Activated naive CD4-positive, alpha-beta T cell treated with anti-CD3 and anti-CD28 coated beads, Interleukin-2, amount 50 U/mL, for 24 hours (primary cell): ENCODE data around the gene SMTNL1.
"Not testable (repeated sequence)": the region's sequence is repeated elsewhere in the genome, so short reads cannot be mapped to it uniquely, and the experiment has no call there.

Experiments used
- H3K27ac Mint-ChIP-seq: one replicate; pipeline ENCODE4 v1.8.0; 2021; ENCODE audit warnings: mild to moderate bottlenecking, mixed read lengths
- H3K27me3 Mint-ChIP-seq: one replicate; pipeline ENCODE4 v1.8.0; 2021; ENCODE audit warnings: mixed read lengths
- H3K36me3 Mint-ChIP-seq: one replicate; pipeline ENCODE4 v1.8.0; 2021; ENCODE audit warnings: mixed read lengths
- H3K4me1 Mint-ChIP-seq: one replicate; pipeline ENCODE4 v1.8.0; 2021; ENCODE audit warnings: mixed read lengths
- H3K4me3 Mint-ChIP-seq: one replicate; pipeline ENCODE4 v1.8.0; 2021; ENCODE audit warnings: mild to moderate bottlenecking, mixed read lengths
- H3K9me3 Mint-ChIP-seq: one replicate; pipeline ENCODE4 v1.8.0; 2021; ENCODE audit warnings: mixed read lengths

The SMTNL1 gene

DNA sequence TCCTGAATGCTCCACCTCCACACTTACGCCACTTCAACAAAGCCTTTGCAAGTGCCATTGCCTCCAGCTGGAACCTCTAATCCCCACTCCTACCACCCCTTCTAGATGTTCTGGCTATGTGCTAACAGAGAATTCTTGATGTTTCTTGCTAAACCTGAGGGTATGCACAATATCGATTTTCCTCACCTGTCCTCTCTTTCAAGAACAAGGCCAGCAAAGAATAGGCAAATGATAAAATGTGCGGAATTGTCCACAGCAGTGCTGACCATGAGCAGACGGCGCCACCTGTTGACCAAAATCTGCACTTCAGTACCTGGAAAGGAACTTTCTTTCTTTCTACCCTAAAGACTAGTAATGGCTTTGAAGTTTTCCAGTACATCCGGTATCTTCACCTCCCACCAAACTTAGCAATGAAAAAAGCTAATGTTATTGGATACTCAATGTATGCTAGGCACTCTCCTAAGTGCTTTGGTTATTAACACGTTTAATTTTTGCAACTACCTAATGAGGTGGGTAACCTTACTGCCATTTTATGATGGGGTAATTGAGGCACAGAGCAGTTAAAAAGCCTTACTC, 10.3 kb upstream of the SMTNL1 start:
- Mint-ChIP-seq H3K4me1 (peaks cover 31% of the 10 kb centered on the region), H3K4me3 (no peak overlapping the region), H3K27ac (peak overlapping the region; percentile 93), H3K36me3 (no peaks in the 10 kb centered on the region), H3K27me3 (no peaks in the 10 kb centered on the region), H3K9me3 (no peaks in the 10 kb centered on the region)

DNA sequence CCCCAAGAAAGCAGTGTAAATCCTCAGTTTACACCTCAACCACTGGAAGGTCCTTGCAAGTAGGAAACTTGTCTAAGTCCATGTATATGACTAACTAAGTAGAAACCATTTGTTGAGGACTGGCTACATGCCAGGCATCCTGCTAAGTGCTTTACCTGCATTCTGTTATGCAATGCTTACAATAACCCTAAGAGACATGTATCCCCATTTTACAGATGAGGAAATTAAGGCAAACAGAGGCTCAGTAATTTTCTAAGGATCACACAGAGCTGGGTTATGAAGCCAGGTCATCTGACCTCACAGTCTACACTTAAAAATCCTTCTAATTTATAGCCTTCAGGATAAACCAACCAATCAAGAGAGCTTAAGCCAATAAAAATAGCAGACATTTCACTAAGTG, 8.4 kb upstream of the SMTNL1 start:
- Mint-ChIP-seq H3K27ac (peak overlapping the region; percentile 46), H3K36me3 (no peaks in the 10 kb centered on the region)

DNA sequence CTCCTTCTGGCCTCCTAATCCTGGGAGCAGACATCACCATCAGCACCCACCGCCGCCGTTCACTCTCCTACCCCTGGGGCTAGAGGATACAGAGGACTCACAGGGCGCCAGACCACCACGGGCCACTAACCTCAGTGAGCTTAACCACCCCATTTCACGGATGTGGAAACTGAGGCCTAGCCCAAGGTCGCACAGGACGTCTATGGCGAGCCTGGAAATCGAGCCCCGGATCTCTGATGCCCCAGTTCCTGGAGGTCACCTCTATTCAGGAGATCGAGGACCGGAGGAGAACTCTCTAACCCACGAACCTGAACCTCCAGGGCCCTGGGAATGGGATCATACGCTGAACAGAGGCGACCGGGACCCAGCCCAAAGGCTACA, 7.2 kb upstream of the SMTNL1 start:
- H3K27ac Mint-ChIP-seq: peak overlapping the region; percentile 90
- H3K9me3 Mint-ChIP-seq: no peaks in the 10 kb centered on the region
- peaks cover 31% of the 10 kb centered on the region for H3K4me1 Mint-ChIP-seq
- peak overlapping the region; percentile 94 for H3K4me3 Mint-ChIP-seq
- H3K27me3 Mint-ChIP-seq: no peaks in the 10 kb centered on the region
- no peaks in the 10 kb centered on the region for H3K36me3 Mint-ChIP-seq

More for the DNA sequence above, 8.4 kb upstream of the SMTNL1 start:
- Mint-ChIP-seq H3K9me3 (no peaks in the 10 kb centered on the region), H3K4me3 (peak overlapping the region; percentile 44), H3K27me3 (no peaks in the 10 kb centered on the region), H3K4me1 (peaks cover 31% of the 10 kb centered on the region)

DNA sequence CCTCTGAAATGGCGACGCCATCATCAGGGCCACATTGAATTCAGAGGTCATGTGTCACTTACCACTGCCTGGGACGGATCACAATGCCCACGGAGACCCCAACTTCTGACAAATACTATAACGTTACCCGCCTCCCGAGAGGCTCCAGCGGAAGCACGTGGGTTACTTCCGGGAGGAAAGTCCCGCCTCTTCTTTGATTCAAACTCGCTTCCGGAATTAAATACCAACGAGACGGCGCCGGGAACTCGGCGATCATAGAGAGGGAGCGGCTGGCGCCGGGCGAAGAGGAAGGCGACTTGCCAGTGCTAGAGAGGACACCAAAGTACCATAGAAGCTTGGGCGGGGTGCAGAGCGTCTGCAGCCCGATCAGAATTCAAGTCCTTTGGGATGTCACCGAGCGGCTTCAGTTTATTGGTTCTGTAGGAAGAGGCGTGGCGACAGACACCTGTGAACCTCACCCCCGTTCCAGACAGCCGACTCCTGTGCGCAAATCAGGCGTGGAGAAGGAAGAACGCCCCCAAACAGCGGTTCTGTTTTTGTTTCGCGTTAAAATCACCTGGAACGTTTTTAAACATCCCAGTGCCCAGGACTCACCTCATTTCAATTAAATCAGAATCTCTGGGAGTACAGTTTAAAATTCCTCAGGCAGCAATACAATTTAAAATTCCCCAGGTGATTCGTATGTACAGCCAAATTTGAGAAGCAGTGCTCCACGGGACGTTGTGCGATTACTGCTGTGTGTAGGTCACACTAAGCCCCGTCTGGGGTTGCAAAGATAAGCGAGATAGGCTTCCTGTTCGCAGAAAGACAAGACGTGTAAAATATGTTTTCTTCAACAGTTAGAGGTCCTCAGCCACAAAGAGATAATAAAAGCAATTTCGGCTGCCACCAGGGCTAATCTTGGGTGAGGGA, 6.5 kb upstream of the SMTNL1 start, which contains the start of gene TIMM10:
Gene TIMM10 (minus strand): TSS at position 159 of the 912 bp plus-strand sequence. CDS start 565 bp downstream, outside the sequence.
- H3K27me3 Mint-ChIP-seq: no peaks in the 10 kb centered on the region
- H3K4me3 Mint-ChIP-seq: peak within 1 kb of the TSS; percentile 94
- H3K27ac Mint-ChIP-seq: peak within 1 kb of the TSS; percentile 90
- H3K4me1 Mint-ChIP-seq: peaks cover 31% of the 10 kb centered on the region
- no peaks in the 10 kb centered on the region for H3K9me3 Mint-ChIP-seq
- H3K36me3 Mint-ChIP-seq: no peaks in the 10 kb centered on the region

DNA sequence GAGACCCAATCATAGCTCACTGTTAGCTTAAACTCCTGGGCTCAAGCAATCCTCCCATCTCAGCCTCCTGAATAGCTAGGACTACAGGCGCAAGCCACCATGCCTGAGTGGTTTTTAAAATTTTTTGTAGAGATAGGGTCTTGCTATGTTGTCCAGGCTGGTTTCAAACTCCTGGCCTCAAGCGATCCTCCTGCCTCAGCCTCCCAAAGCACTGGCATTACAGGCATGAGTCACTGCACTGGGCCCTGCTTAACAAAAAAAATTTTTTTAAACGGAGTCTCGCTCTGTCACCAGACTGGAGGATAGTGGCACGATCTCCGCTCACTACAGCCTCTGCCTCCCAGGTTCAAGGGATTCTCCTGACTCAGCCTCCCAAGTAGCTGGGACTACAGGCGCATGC, 2.9 kb upstream of the SMTNL1 start:
- not testable (repeated sequence) for H3K4me3 Mint-ChIP-seq, H3K27me3 Mint-ChIP-seq, H3K9me3 Mint-ChIP-seq, H3K36me3 Mint-ChIP-seq, H3K27ac Mint-ChIP-seq
- H3K4me1 Mint-ChIP-seq: peaks cover 11% of the 10 kb centered on the region

DNA sequence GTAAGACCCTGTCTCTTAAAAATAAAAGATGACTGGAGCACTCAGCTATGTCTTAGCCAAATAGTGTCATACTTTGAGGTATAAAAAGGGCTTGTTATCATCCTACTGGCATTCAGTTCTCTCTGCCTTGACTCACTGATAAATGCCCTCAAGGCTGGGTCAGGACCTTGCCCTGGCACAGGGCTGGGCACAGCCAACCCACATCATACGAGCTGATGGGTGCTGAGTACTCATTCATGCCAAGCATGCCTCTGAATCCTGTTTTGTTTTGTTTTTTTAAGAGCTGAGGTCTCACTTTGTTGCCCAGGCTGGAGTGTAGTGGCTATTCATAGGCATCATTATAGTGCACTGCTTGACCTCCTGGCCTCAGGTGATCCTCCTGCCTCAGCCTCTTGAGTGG, 1.9 kb downstream of the SMTNL1 start:
- no peak overlapping the region for H3K4me3 Mint-ChIP-seq
- H3K27me3 Mint-ChIP-seq: no peaks in the 10 kb centered on the region
- no peaks in the 10 kb centered on the region for H3K4me1 Mint-ChIP-seq
- H3K27ac Mint-ChIP-seq: no peak overlapping the region
- H3K36me3 Mint-ChIP-seq: no peaks in the 10 kb centered on the region
- no peaks in the 10 kb centered on the region for H3K9me3 Mint-ChIP-seq

DNA sequence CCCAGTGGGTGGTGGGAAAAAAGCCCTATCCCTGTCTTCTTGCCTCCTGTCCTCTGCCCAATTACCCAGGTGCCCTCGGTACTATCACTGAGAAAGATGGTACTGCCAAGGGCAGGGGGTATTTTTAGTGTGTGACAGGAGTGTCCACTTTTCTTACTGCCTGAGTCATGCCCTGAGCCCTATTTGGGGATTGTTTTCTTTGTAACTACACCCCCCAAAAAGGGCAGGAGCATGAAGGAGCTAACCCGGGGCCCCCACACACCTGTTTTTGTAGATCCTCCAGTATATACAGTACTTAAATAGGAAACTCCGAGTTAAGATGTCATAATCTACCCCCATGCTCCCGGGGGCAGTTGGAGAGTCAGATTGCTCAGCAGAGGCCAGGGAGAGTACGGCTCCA, 3.8 kb downstream of the SMTNL1 start:
- H3K36me3 Mint-ChIP-seq: no peaks in the 10 kb centered on the region
- H3K27ac Mint-ChIP-seq: no peak overlapping the region
- H3K4me1 Mint-ChIP-seq: no peaks in the 10 kb centered on the region
- H3K4me3 Mint-ChIP-seq: no peak overlapping the region
- no peaks in the 10 kb centered on the region for H3K27me3 Mint-ChIP-seq
- H3K9me3 Mint-ChIP-seq: no peaks in the 10 kb centered on the region

DNA sequence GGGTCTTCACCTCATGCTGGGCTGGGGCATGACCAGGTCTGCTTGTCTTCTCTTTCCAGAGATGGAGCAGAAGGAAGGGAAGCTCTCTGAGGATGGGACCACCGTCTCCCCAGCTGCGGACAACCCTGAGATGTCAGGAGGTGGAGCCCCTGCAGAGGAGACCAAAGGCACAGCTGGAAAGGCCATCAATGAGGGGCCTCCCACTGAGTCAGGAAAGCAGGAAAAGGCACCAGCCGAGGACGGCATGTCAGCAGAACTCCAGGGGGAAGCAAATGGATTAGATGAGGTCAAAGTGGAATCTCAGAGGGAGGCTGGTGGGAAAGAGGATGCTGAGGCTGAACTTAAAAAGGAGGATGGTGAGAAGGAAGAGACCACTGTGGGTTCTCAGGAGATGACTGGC, 5.2 kb downstream of the SMTNL1 start:
- H3K4me1 Mint-ChIP-seq: peaks cover 6% of the 10 kb centered on the region
- H3K27ac Mint-ChIP-seq: no peak overlapping the region
- H3K27me3 Mint-ChIP-seq: no peaks in the 10 kb centered on the region
- H3K9me3 Mint-ChIP-seq: no peaks in the 10 kb centered on the region
- H3K36me3 Mint-ChIP-seq: no peaks in the 10 kb centered on the region
- no peak overlapping the region for H3K4me3 Mint-ChIP-seq

DNA sequence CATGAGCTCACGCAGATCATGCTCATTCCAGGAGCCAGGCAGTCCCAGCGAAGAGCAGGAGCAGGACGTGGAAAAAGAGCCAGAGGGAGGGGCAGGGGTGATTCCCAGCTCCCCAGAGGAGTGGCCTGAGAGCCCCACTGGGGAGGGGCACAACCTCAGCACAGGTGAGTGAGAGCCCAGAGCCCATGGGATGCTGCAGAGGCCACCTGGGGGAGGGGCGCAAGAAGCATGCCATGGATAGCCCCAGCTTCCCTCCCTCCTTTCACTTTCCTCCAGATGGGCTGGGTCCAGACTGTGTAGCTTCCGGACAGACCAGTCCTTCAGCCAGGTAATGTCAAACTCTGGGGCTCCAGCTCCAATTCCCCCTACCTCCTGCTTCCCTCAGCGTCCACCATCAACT, 6.2 kb downstream of the SMTNL1 start:
- Mint-ChIP-seq H3K9me3 (no peaks in the 10 kb centered on the region), H3K36me3 (peaks cover under 1% of the 10 kb centered on the region), H3K4me1 (peaks cover 8% of the 10 kb centered on the region), H3K27ac (no peak overlapping the region), H3K4me3 (no peak overlapping the region), H3K27me3 (no peaks in the 10 kb centered on the region)

DNA sequence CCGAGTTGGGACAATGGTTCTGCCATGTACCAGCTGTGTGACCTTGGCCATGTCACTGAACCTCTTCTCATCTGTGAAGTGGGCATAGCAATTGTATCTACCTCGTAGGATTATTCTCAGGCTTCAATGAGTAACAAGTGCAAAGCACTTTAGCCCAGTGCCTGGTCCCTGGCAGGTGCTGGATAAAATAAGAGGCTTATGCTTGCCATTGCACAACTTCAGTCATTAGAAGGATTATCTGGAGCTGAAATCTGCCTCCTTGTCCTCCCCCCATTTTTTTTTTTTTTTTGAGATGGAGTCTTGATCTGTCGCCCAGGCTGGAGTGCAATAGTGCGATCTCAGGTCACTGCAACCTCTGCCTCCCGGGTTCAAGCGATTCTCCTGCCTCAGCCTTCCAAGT, 7.2 kb downstream of the SMTNL1 start:
- peaks cover 8% of the 10 kb centered on the region for H3K4me1 Mint-ChIP-seq
- H3K27me3 Mint-ChIP-seq: no peaks in the 10 kb centered on the region
- H3K9me3 Mint-ChIP-seq: no peaks in the 10 kb centered on the region
- H3K36me3 Mint-ChIP-seq: peaks cover 2% of the 10 kb centered on the region
- no peak overlapping the region for H3K27ac Mint-ChIP-seq
- H3K4me3 Mint-ChIP-seq: no peak overlapping the region

DNA sequence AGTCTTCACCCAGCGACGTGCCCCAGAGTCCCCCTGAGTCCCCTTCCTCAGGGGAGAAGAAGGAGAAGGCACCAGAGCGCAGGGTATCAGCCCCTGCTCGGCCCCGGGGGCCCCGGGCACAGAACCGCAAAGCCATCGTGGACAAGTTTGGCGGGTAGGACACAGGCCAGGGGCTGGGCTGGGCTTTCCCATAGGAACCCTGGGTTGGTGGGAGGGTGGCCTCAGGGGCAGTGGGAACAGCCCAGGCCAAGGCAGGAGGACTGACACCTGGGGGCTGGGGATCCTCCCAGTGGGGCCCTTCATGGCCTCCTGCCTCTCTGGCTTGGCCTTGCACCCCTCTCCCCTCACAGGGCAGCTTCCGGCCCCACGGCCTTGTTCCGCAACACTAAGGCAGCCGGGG, 8.5 kb downstream of the SMTNL1 start:
- H3K27ac Mint-ChIP-seq: no peak overlapping the region
- H3K4me3 Mint-ChIP-seq: no peak overlapping the region
- no peaks in the 10 kb centered on the region for H3K9me3 Mint-ChIP-seq

DNA sequence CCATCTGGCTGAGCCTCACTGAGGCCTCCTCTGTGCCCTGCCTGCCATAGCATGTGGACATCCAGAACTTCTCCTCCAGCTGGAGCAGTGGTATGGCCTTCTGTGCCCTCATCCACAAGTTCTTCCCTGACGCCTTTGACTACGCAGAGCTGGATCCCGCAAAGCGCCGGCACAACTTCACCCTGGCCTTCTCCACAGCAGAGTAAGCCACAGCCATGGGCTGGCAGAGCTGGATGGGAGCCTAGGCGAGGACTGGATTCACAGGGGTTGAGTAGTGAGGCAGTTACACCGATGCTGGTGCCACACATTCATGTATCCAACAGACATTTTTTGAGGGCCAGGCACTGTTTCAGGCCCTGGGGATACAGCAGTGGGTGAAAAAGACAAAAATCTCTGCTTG, 9.1 kb downstream of the SMTNL1 start:
- Mint-ChIP-seq H3K36me3 (peaks cover 4% of the 10 kb centered on the region), H3K4me3 (no peak overlapping the region), H3K27me3 (no peaks in the 10 kb centered on the region), H3K27ac (no peak overlapping the region), H3K9me3 (no peaks in the 10 kb centered on the region), H3K4me1 (peaks cover 8% of the 10 kb centered on the region)

More for the DNA sequence above, 8.5 kb downstream of the SMTNL1 start:
- Mint-ChIP-seq H3K4me1 (peaks cover 8% of the 10 kb centered on the region), H3K36me3 (peaks cover 4% of the 10 kb centered on the region), H3K27me3 (no peaks in the 10 kb centered on the region)

DNA sequence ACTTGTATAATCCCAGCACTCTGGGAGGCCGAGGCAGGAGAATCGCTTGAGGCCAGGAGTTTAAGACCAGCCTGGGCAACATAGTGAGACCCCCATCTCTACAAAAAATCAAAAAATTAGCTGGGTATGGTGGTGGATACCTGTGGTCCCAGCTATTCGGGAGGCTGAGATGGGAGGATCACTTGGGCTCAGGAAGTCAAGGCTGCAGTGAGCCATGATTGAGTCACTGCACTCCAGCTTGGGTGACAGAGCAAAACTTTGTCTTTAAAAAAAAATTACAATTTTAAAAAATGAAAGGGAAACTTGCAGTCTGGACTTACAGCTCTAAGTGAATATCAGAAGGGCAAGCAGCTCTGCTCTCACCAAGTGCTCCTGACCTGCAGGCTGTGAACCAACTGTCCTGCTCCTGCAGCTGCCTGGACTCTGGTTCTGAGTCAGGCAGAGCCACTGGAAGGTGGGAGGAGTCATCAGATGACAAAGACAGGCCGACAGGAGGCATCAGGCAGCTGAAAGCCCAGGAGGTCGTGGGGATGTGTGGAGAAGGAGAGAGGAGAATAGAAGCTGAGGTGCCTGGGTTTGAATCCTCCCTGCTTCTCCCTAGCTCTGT, 9.6 kb downstream of the SMTNL1 start:
- no peaks in the 10 kb centered on the region for H3K9me3 Mint-ChIP-seq
- no peak overlapping the region for H3K4me3 Mint-ChIP-seq
- H3K27me3 Mint-ChIP-seq: no peaks in the 10 kb centered on the region
- H3K36me3 Mint-ChIP-seq: peaks cover 4% of the 10 kb centered on the region
- peaks cover 8% of the 10 kb centered on the region for H3K4me1 Mint-ChIP-seq
- peak overlapping the region; percentile 83 for H3K27ac Mint-ChIP-seq

DNA sequence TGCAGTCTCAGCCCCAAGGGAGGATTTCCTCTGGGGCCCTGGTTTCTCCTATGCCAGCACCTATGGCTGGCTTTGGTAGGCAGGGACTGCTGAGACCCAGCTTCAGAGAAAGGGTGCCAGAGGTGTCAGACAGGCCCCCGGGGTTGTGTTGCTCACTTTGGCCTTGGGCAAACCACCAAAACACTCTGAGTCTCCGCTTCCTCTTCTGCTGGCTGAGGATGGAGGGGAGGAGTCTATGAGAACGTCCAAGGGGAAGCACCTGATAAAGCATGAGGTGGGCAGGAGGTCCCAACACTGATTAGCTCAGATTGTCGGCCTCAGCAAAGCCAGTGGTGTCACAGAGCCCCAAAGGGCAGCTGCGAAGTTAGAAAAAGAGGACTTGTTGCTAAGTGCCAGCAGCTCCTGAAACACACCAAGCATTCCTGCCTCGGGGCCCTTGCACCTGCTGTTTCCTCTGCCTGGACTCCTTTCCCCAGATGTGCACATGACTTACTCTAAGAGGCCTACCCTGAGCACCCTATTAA, 10.5 kb downstream of the SMTNL1 start:
- Mint-ChIP-seq H3K4me3 (no peak overlapping the region), H3K36me3 (peaks cover 4% of the 10 kb centered on the region), H3K27me3 (no peaks in the 10 kb centered on the region), H3K27ac (peak overlapping the region; percentile 17), H3K4me1 (peaks cover 8% of the 10 kb centered on the region), H3K9me3 (no peaks in the 10 kb centered on the region)

DNA sequence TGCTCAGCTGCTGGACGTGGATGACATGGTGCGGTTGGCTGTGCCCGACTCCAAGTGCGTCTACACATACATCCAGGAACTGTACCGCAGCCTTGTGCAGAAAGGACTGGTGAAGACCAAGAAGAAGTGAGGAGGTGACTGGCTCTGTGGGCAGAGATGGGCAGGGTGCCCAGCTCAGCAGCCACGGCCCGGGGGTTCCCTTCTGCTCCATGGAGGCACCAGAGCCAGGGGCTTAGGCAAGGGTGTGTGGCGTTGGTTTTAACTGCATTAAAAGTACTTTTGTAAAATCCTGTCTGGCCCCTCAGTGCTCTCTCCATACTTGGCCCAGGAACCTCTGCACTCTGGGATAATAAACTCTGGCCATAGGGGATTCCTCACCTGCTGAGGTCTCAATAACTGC, 12.6 kb downstream of the SMTNL1 start:
- Mint-ChIP-seq H3K9me3 (no peaks in the 10 kb centered on the region), H3K4me1 (peaks cover 8% of the 10 kb centered on the region), H3K27me3 (no peaks in the 10 kb centered on the region), H3K4me3 (no peak overlapping the region), H3K36me3 (peaks cover 4% of the 10 kb centered on the region), H3K27ac (peak overlapping the region; percentile 61)

DNA sequence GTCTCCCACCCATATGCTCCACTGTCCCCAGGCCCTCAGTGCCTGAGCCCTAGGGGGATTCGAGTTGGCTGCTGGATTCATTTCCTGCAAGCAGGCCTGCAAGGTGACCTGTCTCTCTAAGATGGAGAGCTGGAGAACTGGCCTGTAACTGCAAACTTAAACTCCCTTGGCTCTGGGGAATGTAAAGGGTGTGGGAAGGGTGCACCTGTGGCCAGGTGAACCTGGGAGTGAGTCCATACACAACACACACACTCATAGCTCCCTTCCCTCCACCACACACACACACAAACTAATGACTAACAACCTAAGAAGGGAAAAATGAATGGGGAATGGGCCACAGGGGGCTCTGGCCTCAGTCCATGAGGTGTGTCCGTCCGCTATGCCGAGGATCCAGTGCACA, 14.5 kb downstream of the SMTNL1 start:
- Mint-ChIP-seq H3K36me3 (peaks cover 7% of the 10 kb centered on the region), H3K9me3 (no peaks in the 10 kb centered on the region), H3K27me3 (no peaks in the 10 kb centered on the region), H3K4me1 (peaks cover 11% of the 10 kb centered on the region), H3K4me3 (no peak overlapping the region), H3K27ac (no peak overlapping the region)
